ENCODE measurements around the gene TAF11.
"Not testable (repeated sequence)": the region's sequence is repeated elsewhere in the genome, so short reads cannot be mapped to it uniquely, and the experiment has no call there.

Gene TAF11

DNA sequence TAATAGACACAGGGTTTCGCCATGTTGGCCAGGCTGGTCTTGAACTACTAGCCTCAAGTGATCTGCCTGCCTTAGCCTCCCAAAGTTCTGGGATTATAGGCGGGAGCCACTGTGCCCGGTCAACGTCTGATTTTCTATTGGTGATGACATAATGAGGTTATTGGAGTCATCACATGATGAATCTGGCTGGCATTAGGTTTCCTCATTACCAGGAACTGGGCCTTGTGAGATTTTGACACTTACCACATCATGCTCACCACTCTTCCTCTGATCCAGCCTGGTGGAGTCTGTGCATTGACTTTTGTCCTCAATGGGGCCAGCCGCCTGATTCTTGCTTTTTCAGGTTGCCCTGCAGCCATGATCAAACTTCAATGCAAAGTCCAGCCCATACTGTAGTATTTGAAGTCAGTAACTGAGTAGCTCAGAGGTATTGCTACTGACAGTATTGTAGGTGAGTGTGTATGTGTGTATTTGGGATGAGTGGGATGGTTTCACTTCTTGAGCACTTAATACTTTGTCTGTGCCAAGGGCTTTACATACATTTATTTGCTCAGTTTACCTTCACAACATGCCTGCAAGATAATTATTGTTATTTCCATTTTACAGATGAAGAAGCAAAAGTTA, 17.3 kb upstream of the TAF11 start:
- peak; percentile 9 for DNase-seq

DNA sequence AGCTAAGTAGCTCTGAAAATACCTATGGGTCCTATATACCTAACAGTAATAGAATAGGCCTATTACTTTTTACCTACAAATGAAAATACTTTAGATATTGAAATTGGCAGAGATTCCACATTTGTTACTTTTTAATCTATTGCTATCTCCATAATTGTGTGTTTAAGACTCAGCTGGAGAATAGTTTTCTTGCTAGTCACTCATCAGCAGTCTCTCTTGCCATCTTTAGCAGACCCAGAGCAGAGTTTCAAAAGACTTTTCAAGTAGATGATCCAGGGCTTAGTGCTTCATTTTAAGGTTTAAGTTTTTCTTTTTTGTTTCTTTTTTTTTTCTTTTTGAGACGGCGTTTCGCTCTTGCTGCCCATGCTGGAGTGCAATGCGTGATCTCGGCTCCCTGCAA, 14.1 kb upstream of the TAF11 start:
- DNase-seq, result no peak

GRCh38 chr6:34900321-34901031, 12.6 kb upstream of the TAF11 start:
- no peak for DNase-seq

GRCh38 chr6:34899748-34900147, 11.9 kb upstream of the TAF11 start:
- DNase-seq, result not testable (repeated sequence)

DNA sequence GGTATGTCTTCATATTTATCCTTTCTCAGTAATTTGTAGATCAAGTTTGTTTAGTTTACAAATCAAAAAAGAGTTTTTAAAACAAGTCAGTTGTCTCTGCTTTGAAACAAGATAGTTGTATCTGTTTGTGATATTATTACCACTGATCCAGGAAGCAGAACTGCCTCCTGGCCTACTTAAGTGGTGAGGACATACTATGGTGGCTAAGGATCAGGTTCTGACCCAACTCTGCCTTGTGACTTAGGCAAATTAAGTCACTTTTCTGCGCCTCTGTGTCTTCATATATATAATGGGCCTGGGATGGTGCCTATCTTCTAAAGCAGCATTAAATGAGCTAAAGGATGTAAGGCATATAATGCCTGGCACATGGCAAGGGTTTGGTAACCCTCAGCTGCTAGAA, 9.9 kb upstream of the TAF11 start:
- no peak for DNase-seq

- DNase-seq, result no peak
Measured at GRCh38 chr6:34897130-34897529, 9.3 kb upstream of the TAF11 start.

DNA sequence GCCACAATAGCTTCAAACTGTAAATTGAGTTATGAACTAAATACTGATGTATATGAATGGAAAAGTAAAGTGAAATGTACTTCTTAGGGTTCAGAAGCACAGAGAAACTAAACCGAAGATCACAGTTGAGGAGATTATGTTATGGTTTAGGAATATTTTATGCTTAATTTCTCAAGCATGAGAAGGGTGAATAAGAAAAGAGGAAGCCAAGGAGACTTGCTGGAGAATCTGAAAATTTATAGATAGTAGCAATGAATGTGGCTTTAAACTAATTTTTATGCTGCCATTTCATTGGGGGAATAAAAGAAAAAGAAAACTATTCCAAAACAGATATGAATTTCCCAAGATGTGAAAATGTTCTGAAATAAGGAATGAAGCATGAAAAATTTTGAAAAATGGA, 6.9 kb upstream of the TAF11 start:
- peak; percentile 20 for DNase-seq

GRCh38 chr6:34891296-34891695, 3.5 kb upstream of the TAF11 start:
- no peak for DNase-seq

GRCh38 chr6:34890533-34890925, 2.7 kb upstream of the TAF11 start:
- DNase-seq, result peak; percentile 55

DNA sequence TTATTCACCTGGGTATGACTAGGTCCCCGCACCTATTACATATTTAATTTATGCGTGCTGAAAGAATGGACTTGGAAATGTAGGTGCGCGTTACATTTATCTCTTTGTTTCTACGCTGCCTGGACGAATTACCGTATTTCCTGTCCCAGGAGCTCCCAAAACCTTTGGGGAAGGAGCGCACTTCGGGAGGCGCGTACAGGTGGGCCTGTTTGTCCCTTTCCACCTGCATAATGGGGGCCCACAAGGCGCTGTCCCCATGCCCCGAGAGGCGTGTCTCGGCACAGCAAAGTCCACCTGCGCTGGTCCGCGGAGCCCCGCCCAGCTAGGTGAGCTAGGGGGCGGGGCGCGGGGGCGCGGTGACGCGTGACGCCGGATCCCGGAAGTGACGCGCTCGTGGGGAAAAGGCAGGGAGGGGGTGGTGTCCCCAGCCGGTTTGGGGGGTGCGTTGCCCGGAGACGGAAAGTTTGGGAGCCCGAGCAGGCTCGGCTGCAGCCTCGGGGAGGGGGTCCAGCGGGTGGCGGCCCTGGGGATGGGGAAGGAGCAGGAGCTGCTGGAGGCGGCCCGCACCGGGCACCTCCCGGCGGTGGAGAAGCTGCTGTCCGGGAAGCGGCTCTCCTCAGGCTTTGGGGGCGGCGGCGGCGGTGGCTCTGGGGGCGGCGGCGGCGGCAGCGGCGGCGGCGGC, 1.2 kb upstream of the TAF11 start, which contains the start of gene ANKS1A:
TSS of gene ANKS1A (plus strand) at position 382 of the 682 bp plus-strand sequence. CDS start at position 530, 148 bp downstream.
- peak; percentile 90 for DNase-seq

DNA sequence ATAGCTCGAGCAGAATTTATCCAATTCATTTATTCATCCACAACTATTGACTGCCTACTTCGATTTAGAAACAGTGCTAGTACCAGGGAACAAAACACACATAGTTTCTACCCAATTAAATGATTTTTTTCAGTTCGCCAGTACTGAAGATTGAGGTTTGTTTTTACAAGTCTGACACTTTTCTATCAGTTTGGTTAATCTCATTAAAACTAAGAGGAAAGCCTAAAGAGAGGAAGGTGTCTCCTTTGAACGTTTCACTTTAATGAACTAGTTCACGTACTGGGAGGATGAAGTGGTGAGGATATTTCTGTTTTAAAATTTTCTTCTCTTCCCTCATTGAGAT, 643 bp upstream of the TAF11 start:
- DNase-seq, result peak; percentile 34

DNA sequence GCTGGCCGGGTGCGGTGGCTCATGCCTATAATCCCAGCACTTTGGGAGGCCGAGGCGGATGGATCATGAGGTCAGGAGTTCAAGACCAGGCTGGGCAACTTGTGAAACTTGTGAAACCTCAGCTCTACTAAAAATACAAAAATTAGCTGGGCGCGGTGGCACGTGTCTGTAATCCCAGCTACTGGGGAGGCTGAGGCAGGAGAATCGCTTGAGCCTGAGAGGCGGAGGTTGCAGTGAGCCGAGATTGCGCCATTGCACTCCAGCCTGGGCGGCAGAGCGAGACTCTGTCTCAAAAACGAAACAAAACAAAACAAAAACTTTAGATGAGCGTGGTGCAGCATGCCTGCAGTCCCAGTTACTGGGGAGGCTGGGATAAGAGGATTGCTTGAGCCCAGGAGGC, 2.0 kb downstream of the TAF11 start:
- not testable (repeated sequence) for DNase-seq

DNA sequence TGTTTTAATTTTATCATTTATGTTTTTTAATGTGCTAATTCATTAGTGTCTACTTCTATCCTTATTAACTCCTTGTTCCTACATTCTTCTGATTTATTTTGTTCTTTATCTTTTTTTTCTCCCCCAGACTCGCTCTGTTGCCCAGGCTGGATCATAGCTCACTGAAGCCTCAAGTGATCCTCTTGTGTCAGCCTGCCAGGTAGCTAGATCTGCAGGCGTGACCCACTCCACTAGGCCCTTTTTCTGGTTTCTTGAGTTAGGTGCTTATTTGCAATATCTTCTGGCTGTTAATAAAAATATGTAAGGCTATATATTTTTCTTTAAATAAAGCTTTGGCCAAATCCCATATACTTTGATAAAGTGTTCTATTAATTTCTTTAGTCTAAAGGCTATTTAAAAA, 2.8 kb downstream of the TAF11 start:
- no peak for DNase-seq

DNA sequence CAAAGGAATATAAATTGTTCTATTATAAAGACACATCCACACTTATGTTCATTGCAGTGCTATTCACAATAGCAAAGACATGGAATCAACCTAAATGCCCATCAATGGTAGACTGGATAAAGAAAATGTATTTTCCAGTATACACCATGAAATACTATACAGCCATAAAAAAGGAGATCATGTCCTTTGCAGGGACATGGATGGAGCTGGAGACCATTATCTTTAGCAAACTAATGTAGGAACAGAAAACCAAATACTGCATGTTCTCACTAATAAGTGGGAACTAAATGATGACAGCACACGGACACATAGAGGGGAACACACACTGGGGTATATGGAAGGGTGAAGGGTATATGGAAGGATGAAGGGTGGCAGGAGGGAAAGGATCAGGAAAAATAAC, 3.8 kb downstream of the TAF11 start:
- DNase-seq, result not testable (repeated sequence)

DNA sequence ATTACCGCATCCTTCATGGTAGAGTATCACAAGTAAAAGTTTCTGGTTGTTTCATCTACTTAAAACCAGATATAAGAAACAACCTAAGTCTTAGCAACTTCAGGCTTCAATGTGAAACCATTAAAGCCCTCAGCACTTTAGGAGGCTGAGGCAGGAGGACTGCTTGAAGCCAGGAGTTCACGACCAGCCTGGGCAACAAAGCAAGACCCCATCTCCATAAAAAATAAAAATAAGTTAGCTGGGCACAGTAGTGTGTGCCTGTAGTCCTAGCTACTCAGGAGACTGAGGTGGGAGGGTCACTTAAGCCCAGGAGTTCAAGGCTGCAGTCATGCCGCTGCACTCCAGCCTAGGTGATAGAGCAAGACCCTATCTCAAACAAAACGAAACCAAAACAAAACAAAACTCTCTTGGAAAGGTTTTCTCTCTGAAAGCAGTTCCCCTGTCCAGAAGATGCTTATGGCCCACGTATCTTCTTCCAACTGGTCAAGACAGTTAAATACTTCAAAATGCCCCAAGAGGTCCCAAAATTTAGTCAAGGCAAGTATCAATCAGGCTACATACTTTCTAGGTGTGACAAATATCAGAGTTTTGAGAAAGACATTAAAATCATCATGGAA, 9.9 kb downstream of the TAF11 start:
- DNase-seq, result no peak

- no peak for DNase-seq
Measured at GRCh38 chr6:34877259-34877658, 10.6 kb downstream of the TAF11 start.

- DNase-seq, result no peak
Measured at GRCh38 chr6:34876472-34876871, 11.4 kb downstream of the TAF11 start.

DNA sequence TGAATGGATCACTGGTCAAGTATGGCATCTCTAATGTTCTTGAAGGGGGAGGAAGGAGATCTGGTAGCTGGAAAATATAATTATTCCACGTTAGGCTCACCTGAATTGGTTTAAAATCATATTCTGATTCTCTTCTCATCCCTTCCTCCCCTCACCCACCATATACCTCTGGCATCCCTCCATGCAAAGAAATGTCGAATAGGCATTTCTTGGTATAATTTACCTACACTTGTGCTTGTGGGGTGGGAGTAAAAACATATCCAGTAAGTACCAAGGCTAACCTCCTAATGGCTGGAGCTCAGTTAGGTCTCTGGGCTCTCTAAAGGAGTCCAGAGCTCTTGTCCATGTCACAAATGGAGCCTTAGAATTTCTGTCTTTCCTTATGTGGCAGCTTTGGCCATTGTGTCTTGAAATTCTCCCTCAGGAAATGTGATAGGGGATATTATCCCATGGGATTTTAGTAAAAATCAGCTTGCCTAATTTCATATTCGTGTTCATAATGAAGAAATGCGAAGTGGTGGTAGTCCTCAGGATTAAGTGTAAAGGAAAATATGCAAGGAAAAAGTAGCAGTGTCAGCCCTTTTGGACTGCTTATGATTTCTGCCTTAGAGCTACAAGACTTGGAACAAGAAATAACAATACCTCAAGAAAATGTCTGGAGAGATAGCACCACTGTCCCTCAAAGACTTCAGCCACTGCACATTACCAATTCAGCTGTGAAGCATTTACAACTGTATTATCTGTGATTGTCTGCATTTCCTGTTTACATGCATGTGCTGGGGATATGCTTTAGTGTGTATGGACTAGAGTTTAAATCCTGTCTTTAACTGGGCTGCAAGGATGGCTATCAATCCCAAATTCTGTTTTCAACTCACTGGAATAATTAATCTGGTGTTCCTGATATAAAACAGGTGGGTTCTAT, 12.3 kb downstream of the TAF11 start:
- DNase-seq, result no peak

GRCh38 chr6:34872332-34872731, 15.5 kb downstream of the TAF11 start:
- no peak for DNase-seq

DNA sequence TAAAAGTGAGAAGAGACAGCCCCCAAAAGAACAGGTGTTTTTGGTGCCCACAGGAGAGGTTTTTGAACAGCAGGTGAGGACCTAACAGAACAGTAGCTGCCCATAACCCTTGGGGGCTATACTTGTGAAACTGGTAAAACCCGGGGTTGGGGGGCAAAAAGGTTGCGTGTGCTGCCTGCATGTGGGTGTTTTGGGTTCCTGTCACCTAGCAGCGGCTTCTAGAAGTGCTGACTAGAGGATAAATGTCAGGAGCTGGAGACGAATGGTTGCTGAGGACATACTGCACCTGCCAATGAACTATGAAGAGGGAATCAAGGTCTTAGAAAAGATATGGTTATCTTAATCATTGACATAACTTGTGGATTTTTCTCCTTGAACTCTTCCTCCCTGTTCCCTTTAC, 16.0 kb downstream of the TAF11 start:
- no peak for DNase-seq

DNA sequence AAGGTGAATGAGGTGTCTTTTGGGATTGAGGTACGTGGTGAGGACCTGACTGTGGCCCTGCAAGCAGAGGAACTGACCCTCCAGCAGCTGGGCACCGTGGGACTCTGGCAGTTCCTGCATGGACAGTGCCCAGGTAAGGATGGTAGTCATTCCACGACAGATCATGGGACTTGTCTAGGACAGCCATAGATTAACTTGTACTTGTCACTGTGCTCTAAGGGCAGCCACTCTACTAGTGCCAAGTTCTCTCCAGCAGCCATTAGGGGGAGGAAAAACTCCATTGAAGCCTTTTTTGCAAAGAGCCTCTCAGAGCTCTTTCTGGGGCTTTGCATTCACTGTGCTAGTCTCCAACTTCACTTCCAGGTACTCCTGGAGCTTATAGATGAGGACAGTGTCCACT, 20.4 kb downstream of the TAF11 start:
- DNase-seq, result peak; percentile 37

GRCh38 chr6:34866509-34866908, 21.3 kb downstream of the TAF11 start:
- peak; percentile 13 for DNase-seq

DNA sequence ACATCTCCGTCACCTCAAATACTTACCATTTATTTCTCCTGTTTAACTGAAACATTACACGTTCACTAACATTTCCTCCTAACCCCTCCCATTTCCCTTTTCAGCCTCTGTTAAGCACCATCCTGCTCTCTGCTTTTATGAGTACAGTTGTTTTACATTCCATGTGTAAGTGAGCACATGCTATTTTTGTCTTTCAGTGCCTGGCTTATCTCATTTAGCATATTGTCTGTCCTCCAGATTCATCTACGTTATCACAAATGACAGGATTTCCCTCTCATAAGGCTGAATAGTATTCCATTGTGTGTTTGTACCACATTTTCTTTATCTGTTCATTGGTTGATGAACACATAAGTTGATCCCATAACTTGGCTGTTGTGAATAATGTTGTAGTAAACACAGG, 22.7 kb downstream of the TAF11 start:
- peak; percentile 93 for DNase-seq
